GM18517 (cell line): Measurements from ENCODE around the gene VSIG10L2.

Experiments
- ATAC-seq: cut with Tn5 transposase; IDR thresholded peaks from one replicate; pipeline ENCODE4 v1.9.1; 2021; ENCODE audit warnings: mild to moderate bottlenecking, moderate library complexity; ENCODE audit not compliant: unreplicated experiment

The VSIG10L2 gene

DNA sequence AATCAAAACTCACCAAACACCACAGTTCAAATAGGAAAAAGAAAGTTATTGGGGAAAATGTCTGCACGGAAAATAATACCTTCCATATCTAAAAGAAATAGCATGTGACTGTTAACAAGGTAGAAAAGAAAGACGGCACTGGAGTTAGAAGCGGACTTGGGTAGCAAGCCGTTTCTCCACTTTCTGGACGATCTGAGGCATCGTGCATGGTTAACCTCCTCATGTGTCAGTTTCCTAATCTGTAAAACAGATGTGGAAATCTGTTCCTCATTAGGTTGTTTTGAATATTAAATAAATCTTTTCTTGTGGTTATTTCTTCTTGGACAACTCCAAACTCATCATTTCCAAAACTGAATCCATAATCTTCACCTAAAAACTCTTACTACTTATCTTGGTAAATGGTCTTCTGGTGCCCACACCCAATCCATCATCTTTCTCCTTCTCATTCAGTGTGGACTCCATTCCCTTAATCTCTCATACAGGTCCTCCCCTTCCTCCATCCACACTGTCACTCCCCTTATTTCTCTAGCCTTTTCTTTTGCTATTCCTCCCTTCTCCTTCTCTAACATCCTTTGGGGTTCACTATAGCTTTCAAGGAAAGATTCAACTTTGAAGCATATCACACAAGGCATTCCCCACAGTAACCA is 53.5 kb downstream of the VSIG10L2 start:
- ATAC-seq, result no peak

DNA sequence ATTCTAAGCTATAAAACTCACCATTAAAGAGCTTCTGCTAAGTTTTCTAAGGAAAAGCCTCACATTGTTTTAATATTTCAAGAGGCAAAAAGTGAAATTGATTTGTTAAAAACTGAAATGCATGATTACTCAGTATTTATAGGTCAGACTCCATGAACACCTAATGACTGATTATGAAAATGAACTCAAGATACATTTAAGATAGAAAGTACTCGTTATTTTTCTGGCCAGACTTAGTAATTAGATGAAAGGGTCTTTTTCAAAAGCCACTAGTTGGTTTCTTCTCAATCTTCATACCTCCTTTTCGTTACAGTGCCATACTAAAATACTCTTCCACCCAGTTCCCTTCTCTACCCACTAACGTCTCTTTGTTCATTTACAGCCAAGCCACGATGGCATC is 56.3 kb downstream of the VSIG10L2 start:
- no peak for ATAC-seq
